Mucosa of gallbladder (tissue), 1 donor: ENCODE measurements around the gene TRIM27. TPM values are rescaled to one million over a fixed set of nuclear protein-coding genes. Genes with fewer than 3 reads are reported as not detected.
"Not testable (repeated sequence)": the region's sequence is repeated elsewhere in the genome, so short reads cannot be mapped to it uniquely, and the experiment has no call there.

ENCODE experiments used
- DNase-seq: peaks from one replicate; pipeline ENCODE4 v3.0.0-alpha.2; 2020; ENCODE audit warnings: low spot score
- total RNA-seq: library from RNA; stranded (reverse); gene quantifications from one replicate; pipeline ENCODE4 v1.2.1, GENCODE V29; 2021
- donor health status: DM: no; HTN: no; CAD: no.

TRIM27 gene
- total RNA-seq, 1 donor from 2014 or later = 42.4 TPM

DNA sequence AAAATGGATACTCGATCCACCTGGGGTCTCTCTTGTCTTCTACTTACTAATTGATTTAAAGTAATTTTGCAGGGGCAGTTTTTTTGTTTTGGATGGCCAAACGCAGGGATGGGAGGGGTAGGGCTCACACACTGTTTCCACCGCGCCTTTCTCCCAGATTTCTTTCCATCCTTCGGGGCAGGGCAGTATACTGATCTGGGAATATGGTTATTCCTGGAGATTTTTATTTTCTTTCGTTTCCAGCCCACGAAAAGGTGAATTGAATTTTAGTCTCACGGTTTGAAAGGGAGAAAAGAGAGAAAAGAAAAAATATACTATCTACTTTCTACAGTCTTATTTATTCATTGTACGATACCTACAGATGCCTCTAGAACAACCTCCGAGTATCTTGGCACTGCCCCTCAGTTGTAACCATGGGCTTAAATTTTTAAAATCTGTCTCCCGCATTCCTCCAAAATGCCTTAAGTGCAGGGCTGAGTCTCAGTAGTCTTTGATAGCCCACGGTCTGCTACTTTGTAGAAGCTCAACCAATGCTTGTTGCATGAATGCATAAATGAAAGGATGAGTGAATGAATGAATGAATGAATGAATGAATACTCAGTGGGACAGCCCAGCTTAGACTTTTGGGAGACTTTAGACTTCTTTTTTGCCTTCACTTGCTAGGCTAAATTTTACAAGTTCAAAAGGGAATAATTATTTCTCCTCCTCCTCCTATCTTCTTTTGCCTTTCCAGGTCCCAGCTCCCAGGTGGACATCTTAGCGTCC is 18.1 kb upstream of the TRIM27 start:
- DNase-seq = no peak

DNA sequence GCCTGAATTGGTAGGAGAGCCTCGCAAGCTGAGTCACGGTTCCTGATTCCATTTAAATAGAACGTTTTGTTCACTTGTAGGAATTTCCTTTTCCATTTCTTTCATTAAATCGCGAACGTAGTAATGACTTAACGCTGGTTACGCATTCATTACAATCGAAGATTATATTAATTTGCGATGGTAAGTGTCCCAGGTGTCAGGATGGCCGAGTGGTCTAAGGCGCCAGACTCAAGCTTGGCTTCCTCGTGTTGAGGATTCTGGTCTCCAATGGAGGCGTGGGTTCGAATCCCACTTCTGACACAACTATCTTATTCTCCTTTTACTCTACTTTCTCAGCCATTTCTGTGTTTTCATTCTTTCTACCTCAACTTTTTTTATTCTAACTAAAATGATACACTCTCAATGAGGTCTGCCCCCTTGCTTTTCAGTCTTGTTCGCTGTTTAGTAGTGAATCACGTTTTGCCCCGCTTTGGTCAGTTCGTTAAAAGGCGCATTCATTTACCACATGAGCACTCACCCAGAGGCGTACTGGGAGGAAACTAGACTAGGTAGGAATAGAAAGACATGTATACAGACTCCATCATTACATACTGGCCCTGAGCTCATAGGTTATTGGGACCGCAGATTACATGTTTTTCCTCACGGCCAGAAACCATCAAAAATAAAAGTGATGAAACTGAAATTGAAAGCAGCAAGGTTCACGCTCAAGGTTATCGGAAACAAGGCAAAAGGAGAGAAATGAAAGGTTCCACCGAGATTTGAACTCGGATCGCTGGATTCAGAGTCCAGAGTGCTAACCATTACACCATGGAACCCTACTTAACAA is 17.3 kb upstream of the TRIM27 start:
- DNase-seq = peak; percentile 84

DNA sequence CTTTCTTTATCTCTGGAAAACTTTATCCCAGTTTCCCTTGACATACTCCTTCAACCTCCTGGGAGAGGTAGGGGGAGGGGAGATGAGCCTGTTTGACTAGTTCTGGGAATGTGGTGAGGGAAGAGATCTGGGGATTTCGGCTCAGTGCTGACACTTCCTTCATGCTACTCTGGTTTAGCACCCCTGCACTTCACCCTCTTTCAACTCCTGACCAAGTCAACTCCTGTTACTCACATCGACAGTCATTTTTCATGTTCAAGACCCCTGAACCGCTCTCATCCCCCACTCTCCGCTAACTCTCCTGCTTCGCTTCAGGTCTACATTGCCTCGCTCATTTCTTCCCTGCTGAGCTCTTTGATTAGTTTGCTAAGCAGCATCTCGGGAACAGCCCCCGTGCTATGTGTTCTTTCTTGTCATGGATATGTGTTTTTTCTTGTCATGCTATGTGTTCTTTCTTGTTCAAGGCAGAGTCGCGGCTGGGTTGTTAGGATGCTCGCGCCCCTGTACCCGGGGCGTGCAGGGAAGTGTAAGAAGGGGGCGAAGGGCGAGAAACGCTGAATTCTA is 16.6 kb upstream of the TRIM27 start:
- DNase-seq = peak; percentile 50

DNA sequence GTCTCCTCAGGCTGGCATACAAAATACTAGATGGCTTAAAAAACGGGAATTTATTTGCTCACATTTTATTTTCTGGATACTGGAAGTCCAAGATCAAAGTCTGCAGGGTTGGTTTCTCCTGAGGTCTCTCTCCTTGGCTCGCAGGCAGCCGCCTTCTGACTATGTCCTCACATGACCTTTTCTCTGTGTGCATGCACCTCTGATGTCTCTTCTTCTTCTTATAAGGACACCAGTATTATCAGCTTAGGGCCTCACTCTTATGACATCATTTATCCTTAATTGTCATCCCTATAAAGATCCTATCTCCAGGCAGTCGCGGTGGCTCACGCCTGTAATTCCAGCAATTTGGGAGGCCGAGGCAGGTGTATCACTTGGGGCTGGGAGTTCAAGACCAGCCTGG is 9.3 kb upstream of the TRIM27 start:
- DNase-seq = no peak

- no peak for DNase-seq
These were observed 6.3 kb upstream of the TRIM27 start for GRCh38 chr6:28929887-28930620.

DNA sequence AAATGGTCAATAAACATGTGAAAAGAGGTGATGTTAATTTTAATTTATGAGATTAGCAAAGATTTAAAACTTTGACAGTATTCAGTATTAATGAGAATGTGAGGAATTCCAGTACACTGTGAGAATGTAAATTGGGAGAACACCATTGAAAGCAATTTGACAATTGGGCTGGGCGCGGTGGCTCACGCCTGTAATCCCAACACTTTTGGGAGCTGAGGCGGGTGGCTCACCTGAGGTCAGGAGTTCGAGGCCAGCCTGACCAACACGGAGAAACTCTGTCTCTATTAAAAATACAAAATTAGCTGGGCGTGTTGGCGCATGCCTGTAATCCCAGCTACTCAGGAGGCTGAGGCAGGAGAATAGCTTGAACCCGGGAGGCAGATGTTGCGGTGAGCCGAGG is 5.6 kb upstream of the TRIM27 start:
- not testable (repeated sequence) for DNase-seq

DNA sequence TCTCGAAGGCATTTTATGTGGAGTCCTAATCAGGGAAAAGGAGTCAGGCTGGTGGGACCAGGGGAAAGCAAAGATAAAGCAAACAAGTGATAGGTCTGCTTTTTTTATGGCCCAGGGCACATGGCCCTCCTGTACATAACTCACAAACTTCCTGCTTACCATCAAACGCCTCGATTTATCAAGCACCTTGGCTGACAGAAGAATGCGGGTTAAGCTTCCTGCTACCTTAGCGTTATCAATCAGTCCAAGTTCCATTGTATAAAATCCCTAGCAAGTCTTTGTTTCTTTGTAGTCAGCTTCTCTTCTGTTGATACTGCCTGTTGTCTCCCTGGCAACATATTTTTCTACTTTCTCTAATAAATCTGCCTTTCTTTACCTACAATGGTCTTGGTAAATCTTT is 4.1 kb upstream of the TRIM27 start:
- no peak for DNase-seq

GRCh38 chr6:28922821-28923317 is 916 bp downstream of the TRIM27 start:
- DNase-seq = peak; percentile 37

GRCh38 chr6:28922004-28922820 is 1.6 kb downstream of the TRIM27 start:
- peak; percentile 33 for DNase-seq

DNA sequence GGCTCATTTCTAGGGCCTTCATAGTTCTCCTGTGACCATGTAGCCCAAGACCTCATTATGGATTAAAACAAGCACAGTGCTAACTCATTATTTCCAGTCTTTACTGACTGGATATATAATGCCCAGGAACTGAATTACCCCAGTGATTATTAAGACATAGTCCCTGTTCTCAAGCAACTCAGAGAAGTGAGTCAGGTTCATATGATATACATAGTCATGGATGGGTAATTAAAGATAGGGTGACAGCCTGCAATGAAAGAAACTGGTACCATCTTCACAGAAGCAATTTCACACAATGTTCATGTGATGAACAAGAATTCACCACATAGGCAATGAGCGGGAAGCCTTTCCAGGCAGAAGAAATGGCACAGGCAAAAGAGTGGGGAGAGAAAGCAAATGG is 3.5 kb downstream of the TRIM27 start:
- DNase-seq = no peak

GRCh38 chr6:28914941-28915340 is 8.8 kb downstream of the TRIM27 start:
- no peak for DNase-seq

GRCh38 chr6:28910901-28911690 is 12.7 kb downstream of the TRIM27 start:
- no peak for DNase-seq

DNA sequence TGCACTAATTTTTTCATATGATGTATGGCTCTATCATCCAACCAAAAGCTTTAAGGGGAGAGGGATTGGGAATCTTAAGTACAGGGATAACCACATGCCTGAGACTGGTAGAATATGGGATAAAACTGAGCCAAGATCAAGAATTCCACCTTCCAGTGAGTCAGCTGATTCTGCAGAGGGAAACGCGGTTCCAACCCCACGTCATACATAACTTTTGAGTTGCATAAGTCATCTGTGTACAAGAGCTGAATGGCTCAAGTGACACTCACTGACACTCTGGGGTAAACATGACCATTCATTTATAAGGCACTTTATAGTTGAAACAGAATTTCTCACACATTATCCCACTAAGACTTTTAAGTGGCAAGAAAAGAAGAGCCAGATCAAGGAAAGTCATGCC is 16.4 kb downstream of the TRIM27 start:
- no peak for DNase-seq

DNA sequence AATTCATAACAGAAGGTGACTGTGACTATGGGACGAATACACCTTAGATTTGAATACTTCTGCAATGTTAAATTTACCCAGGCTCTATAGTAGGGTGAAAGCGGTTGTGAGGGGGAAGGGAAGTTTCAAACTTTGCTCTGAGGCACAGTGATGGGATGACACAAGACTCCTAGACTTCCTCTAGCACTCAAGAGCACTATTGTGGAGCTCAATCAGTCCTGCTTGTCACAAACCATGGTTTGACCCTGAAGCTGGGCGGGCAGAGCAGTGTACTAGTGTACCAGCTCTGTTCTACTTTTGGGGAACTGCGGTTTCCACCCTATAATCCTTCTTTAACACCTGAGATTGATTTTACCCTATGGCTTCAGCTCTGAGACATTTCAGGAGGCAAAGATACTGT is 17.1 kb downstream of the TRIM27 start:
- DNase-seq = no peak

GRCh38 chr6:28903686-28904085 is 20.1 kb downstream of the TRIM27 start:
- DNase-seq = no peak

DNA sequence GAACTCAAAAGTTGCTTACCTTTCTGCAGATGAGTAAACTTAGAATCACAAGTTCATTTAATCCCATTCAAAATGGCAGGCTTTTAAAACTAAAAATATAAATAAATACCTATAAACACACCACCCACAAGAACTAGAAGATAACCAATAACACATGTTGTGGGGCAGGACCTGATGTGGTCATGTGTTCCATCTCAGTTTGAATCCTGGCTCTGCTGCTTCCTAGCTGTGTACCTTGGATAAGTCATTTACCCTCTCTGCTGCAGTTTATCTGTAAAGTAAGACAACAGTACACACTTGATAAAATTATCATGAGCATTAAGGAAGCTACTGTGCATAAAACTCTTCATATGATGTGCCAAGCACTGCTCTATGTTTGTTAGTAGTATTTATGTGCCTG is 22.0 kb downstream of the TRIM27 start:
- DNase-seq = no peak

GRCh38 chr6:28900577-28901256 is 23.1 kb downstream of the TRIM27 start:
- no peak for DNase-seq

DNA sequence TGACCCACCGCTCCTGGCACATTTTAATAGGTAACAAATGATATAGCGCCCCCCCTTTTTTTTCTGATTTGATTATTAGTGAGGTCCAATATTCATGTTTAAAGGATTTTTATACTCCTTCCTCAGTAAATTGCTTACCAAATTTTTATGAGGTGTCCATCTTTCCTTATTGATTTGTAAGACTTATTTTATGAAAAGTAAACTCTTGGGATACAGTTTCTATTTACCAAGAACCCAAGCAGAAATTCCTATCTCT is 25.1 kb downstream of the TRIM27 start:
- DNase-seq = no peak

DNA sequence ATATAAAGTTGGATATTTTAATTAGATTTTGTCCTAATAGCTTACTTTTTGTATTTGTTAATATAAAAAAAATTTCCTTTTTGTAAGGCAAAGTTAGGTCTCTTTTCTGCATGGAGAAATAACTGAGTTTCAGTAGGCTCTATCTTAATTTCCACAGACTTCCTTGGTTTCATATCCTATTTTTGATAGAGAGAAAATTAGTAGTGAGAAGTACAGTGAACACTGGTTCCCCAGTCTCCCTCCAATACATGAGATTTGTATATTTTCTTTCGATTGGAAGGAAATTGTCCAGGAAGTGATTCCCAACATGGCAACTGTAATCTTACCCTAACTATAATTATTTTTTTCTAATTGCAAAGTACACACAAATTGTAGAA is 26.4 kb downstream of the TRIM27 start:
- DNase-seq = no peak
